ENCODE data around the gene CORO2A. TPM values are rescaled to one million over a fixed set of nuclear protein-coding genes. Genes with fewer than 3 reads are reported as not detected.

CORO2A gene
- total and polyA plus RNA-seq, 10 of the 15 experiments (the other 5 are each of a cell fraction or from before 2014, with no cell fraction given), result 1.0 to 5.3 (median 3.5) TPM

DNA sequence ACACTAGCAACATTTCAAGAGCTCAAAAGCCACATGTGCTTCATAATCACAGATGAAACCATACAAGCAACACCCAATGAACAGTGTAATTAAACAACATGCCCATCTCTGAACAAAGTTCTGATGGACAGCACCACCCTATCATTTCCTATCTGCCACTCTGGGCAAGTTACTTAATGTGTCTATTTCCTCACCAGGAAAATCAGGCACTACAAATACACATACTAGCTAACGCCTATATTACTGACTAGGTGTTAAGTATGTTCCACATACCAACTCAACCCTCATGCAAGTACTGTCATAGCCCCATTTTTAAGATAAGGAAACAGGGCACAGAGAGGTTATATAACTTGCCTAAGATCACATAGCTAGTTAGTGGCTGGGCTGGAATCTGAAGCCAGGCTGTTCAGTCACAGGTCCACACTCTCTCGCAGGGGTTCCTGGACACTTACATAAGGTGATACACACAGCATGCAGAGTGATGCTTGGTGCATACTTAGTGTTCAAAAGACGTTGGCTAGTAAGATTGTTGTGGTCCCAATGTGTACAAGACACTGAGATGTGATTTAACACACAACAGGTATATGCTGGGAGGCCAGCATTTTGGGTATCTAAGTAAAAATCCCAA lies 24.2 kb downstream of the CORO2A start:
- no TSS peak for BruUV-seq (replicated peaks)
- H3K4me3 ChIP-seq, result no peak overlapping the region
- 63% methylated on average over 3 of the region's 3 CpGs for WGBS (ENCODE audit: insufficient coverage, insufficient replicate concordance, low lambda C conversion rate, missing lambda C conversion rate)
- no peak overlapping the region for H3K9ac ChIP-seq (ENCODE audit: control insufficient read depth, insufficient read depth, low read length)
- ChIA-PET SMC1A (ENCODE audit: uncharacterized antibody, unreplicated experiment) (interaction anchor here (1.0 to 1.7 kb wide), 3 partner anchors 19 to 33 kb away, joined by 3 to 4 read pairs (median 3); no protein-coding TSS in a partner anchor), CTCF (interaction anchor here (0.6 kb wide), 1 partner anchor 16 kb away, joined by 6 read pairs; no protein-coding TSS in a partner anchor), RAD21 (ENCODE audit: unreplicated experiment) (interaction anchor here (1.3 kb wide), 1 partner anchor 66 kb away, joined by 3 read pairs; no protein-coding TSS in a partner anchor), POLR2A (interaction anchor here (1.4 kb wide), 1 partner anchor 27 kb away, joined by 3 read pairs; no protein-coding TSS in a partner anchor)
- no peak overlapping the region for H3K4me2 ChIP-seq (ENCODE audit: control insufficient read depth, insufficient read depth)
- H3K9me3 ChIP-seq (replicated peaks; ENCODE audit: control insufficient read depth, insufficient read depth, low read length), result no peaks in the 10 kb centered on the region
- H3K4me1 ChIP-seq (ENCODE audit: control insufficient read depth, insufficient read depth, low read length), result peaks cover 23% of the 10 kb centered on the region
- FAIRE-seq (no peak), ATAC-seq (no peak), DNase-seq (ENCODE audit: low read depth, low spot score) (no peak)
- H2AFZ ChIP-seq (ENCODE audit: control insufficient read depth, low read depth, low read length), result peak overlapping the region; percentile 21
- H3K79me2 ChIP-seq (ENCODE audit: control insufficient read depth, insufficient read depth, low read length), result no peaks in the 10 kb centered on the region
- in situ Hi-C loops (cut with MboI) (no loop called here), intact Hi-C loops (cut with micrococcal nuclease; ENCODE audit: unreplicated experiment) (no loop called here)
- no peaks in the 10 kb centered on the region for H4K20me1 ChIP-seq (ENCODE audit: control insufficient read depth, insufficient read depth)
- no peak overlapping the region for H3K27ac ChIP-seq (ENCODE audit: control insufficient read depth, insufficient read depth)
- TF ChIP-seq SMAD1 (IDR thresholded peaks at IDR 0.05; ENCODE audit: low read depth, partially characterized antibody), result no peak
- no peak for TF ChIP-seq RBBP5 (conservative IDR thresholded peaks at IDR 0.05)
- TF ChIP-seq ZZZ3 (IDR thresholded peaks at IDR 0.05; ENCODE audit: control insufficient read depth, insufficient read length, low read depth), result no peak
- TF ChIP-seq NR2C2 (IDR thresholded peaks at IDR 0.05; ENCODE audit: borderline replicate concordance, control insufficient read depth, insufficient read length, low read depth), result no peak
- TF ChIP-seq SIX5 (IDR thresholded peaks at IDR 0.05; ENCODE audit: low read depth, low read length, severe bottlenecking), result no peak
- TF ChIP-seq, protein P1, sequence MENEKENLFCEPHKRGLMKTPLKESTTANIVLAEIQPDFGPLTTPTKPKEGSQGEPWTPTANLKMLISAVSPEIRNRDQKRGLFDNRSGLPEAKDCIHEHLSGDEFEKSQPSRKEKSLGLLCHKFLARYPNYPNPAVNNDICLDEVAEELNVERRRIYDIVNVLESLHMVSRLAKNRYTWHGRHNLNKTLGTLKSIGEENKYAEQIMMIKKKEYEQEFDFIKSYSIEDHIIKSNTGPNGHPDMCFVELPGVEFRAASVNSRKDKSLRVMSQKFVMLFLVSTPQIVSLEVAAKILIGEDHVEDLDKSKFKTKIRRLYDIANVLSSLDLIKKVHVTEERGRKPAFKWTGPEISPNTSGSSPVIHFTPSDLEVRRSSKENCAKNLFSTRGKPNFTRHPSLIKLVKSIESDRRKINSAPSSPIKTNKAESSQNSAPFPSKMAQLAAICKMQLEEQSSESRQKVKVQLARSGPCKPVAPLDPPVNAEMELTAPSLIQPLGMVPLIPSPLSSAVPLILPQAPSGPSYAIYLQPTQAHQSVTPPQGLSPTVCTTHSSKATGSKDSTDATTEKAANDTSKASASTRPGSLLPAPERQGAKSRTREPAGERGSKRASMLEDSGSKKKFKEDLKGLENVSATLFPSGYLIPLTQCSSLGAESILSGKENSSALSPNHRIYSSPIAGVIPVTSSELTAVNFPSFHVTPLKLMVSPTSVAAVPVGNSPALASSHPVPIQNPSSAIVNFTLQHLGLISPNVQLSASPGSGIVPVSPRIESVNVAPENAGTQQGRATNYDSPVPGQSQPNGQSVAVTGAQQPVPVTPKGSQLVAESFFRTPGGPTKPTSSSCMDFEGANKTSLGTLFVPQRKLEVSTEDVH (IDR thresholded peaks at IDR 0.05; ENCODE audit: low read depth, partially characterized antibody), result no peak
- TF ChIP-seq SMC3 (IDR thresholded peaks at IDR 0.05; ENCODE audit: borderline replicate concordance, low read length), result no peak
- no peak for TF ChIP-seq ZBED1 (IDR thresholded peaks at IDR 0.05; ENCODE audit: borderline replicate concordance)
- TF ChIP-seq YY1 (IDR thresholded peaks at IDR 0.05; ENCODE audit: low read depth, low read length), result no peak
- TF ChIP-seq ESRRA (IDR thresholded peaks at IDR 0.05; ENCODE audit: low read length), result no peak
- no peak for TF ChIP-seq KLF5 (IDR thresholded peaks at IDR 0.05; ENCODE audit: partially characterized antibody)
- TF ChIP-seq SMAD5 (IDR thresholded peaks at IDR 0.05; ENCODE audit: low read depth), result no peak
- no peak for TF ChIP-seq GABPA (IDR thresholded peaks at IDR 0.05; ENCODE audit: low read depth)
- no peak for TF ChIP-seq SPI1 (IDR thresholded peaks at IDR 0.05; ENCODE audit: borderline replicate concordance, insufficient read depth, low read depth, low read length)
- no peak for TF ChIP-seq KDM1A (IDR thresholded peaks at IDR 0.05; ENCODE audit: borderline replicate concordance)
- H3K27me3 ChIP-seq (replicated peaks in 1 of 2; ENCODE audit: control insufficient read depth in 2 of 2, insufficient read depth in 2 of 2, low read length in 1 of 2), result no peaks in the 10 kb centered on the region
- H3K36me3 ChIP-seq (ENCODE audit: control insufficient read depth in 2 of 2, insufficient read depth in 2 of 2, low read length in 1 of 2), result no peaks in the 10 kb centered on the region
